Esophagus squamous epithelium (tissue), 4 donors: ENCODE data around the gene ABCA12.
A peak's percentile ranks its signal among the peaks of the same experiment; 100 is the strongest.

ENCODE experiments used
- POLR2A ChIP-seq, 4 donors: fragments of 450-650 bp; IDR thresholded peaks; one replicate each; pipeline ENCODE4 v1.6.1; 2017; ENCODE audit warnings: antibody characterized with exemption in 4 of 4, mild to moderate bottlenecking in 4 of 4, moderate library complexity in 3 of 4
- TF ChIP-seq, protein P1 (sequence below), 6 experiments: fragments of 450-650 bp in 4 of 6; fragments of 200-600 bp in 2 of 6; sonication (generic) in 2 of 6; IDR thresholded peaks; one replicate each; pipeline ENCODE4 v1.5.1; 2016 to 2019; ENCODE audit warnings: antibody characterized with exemption in 6 of 6, mild to moderate bottlenecking in 4 of 6, moderate library complexity in 4 of 6

GRCh38 chr2:215002500-215002899 is 135.9 kb downstream of the ABCA12 start:
- TF ChIP-seq, protein P1, sequence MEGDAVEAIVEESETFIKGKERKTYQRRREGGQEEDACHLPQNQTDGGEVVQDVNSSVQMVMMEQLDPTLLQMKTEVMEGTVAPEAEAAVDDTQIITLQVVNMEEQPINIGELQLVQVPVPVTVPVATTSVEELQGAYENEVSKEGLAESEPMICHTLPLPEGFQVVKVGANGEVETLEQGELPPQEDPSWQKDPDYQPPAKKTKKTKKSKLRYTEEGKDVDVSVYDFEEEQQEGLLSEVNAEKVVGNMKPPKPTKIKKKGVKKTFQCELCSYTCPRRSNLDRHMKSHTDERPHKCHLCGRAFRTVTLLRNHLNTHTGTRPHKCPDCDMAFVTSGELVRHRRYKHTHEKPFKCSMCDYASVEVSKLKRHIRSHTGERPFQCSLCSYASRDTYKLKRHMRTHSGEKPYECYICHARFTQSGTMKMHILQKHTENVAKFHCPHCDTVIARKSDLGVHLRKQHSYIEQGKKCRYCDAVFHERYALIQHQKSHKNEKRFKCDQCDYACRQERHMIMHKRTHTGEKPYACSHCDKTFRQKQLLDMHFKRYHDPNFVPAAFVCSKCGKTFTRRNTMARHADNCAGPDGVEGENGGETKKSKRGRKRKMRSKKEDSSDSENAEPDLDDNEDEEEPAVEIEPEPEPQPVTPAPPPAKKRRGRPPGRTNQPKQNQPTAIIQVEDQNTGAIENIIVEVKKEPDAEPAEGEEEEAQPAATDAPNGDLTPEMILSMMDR (IDR thresholded peaks at IDR 0.05) = peak in 4 of 6 experiments; percentile 29 to 54 (median 43)
- no peak for TF ChIP-seq POLR2A (IDR thresholded peaks at IDR 0.05)
